Measurements from ENCODE around the gene PKD1L1. TPM values are rescaled to one million over a fixed set of nuclear protein-coding genes. Genes with fewer than 3 reads are reported as not detected.

PKD1L1 gene
- total RNA-seq, 1 experiment from 2014 or later, result 0.24 TPM

DNA sequence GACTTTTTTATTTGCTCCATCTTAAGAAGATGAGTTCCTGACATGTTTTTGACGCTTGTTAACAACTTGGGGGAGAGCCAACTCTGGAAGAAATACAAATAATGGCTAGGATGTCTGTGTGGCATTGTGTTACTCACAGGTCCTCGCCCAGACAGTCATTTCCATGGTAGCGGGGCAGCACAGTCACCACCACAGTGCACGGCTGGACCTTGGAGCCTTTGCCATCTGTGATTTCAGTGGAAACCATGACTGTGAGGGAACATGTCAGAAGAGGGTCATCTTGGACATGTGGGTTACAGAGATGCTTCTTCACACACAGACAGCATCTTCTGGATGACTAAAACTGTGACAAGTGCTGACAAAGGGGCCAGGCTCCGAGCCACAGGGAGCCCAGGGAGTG lies 74.5 kb downstream of the PKD1L1 start:
- no peak for DNase-seq
- Mint-ChIP-seq H3K27me3 (ENCODE audit: unreplicated experiment) (peaks cover 41% of the 10 kb centered on the region), H3K36me3 (ENCODE audit: insufficient read depth, unreplicated experiment) (no peaks in the 10 kb centered on the region), H3K27ac (ENCODE audit: unreplicated experiment) (no peak overlapping the region), H3K4me3 (ENCODE audit: low read depth, unreplicated experiment) (no peak overlapping the region), H3K4me1 (ENCODE audit: low read depth, unreplicated experiment) (no peaks in the 10 kb centered on the region), H3K9me3 (ENCODE audit: low read depth, unreplicated experiment) (no peaks in the 10 kb centered on the region)
- CTCF ChIA-PET, result no interaction called here
- no TSS peak for BruUV-seq (replicated peaks)
- TF ChIP-seq, protein P1, sequence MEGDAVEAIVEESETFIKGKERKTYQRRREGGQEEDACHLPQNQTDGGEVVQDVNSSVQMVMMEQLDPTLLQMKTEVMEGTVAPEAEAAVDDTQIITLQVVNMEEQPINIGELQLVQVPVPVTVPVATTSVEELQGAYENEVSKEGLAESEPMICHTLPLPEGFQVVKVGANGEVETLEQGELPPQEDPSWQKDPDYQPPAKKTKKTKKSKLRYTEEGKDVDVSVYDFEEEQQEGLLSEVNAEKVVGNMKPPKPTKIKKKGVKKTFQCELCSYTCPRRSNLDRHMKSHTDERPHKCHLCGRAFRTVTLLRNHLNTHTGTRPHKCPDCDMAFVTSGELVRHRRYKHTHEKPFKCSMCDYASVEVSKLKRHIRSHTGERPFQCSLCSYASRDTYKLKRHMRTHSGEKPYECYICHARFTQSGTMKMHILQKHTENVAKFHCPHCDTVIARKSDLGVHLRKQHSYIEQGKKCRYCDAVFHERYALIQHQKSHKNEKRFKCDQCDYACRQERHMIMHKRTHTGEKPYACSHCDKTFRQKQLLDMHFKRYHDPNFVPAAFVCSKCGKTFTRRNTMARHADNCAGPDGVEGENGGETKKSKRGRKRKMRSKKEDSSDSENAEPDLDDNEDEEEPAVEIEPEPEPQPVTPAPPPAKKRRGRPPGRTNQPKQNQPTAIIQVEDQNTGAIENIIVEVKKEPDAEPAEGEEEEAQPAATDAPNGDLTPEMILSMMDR (IDR thresholded peaks at IDR 0.05; ENCODE audit: unreplicated experiment), result no peak
- intact Hi-C loops (cut with micrococcal nuclease; ENCODE audit: unreplicated experiment), result no loop called here

DNA sequence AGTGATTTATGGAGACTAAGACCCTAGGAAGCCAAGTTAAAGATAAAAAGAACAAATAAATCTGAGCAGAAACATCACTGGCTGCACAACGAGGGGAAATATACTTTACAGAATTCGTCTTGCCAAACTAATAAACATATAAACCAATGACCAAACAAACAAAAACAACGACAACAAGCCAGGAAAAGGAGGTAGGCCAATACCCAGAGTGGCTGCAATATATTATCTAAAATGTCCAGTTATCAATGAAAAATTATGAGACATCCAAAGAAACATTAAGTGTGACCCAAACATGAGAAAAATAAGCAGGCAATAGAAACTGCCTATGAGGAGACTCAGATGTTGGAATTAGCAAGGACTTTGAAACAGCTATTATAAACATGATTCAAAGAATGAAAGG lies 81.0 kb downstream of the PKD1L1 start:
- Mint-ChIP-seq H3K4me3 (ENCODE audit: low read depth, unreplicated experiment) (no peak overlapping the region), H3K27ac (ENCODE audit: unreplicated experiment) (no peak overlapping the region), H3K9me3 (ENCODE audit: low read depth, unreplicated experiment) (no peaks in the 10 kb centered on the region), H3K4me1 (ENCODE audit: low read depth, unreplicated experiment) (no peaks in the 10 kb centered on the region), H3K36me3 (ENCODE audit: insufficient read depth, unreplicated experiment) (no peaks in the 10 kb centered on the region), H3K27me3 (ENCODE audit: unreplicated experiment) (peaks cover 12% of the 10 kb centered on the region)
- CTCF ChIA-PET, result no interaction called here
- TF ChIP-seq, protein P1 (IDR thresholded peaks at IDR 0.05; ENCODE audit: unreplicated experiment), result no peak
- intact Hi-C loops (cut with micrococcal nuclease; ENCODE audit: unreplicated experiment), result no loop called here
- no TSS peak for BruUV-seq (replicated peaks)
- no peak for DNase-seq

DNA sequence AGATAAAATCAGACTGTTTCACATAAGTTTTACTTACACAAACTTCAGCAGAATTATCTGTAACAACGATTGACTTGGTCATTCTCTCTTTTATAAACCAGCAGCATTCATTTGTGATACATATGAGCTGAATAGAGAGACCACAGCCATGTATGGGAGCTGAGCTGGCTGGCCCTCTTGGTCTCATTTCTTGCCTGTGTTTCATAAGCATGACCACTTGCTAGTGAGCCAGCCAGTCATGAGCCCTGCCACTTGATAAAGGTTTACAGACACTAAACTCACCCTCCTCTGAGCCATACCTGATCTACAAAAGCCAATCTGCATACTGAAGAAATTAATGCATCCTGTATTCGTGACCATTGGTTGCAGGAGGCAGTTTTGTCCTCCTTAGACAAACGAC lies 82.1 kb downstream of the PKD1L1 start:
- H3K27ac Mint-ChIP-seq (ENCODE audit: unreplicated experiment), result no peak overlapping the region
- TF ChIP-seq, protein P1 (IDR thresholded peaks at IDR 0.05; ENCODE audit: unreplicated experiment), result no peak
- H3K36me3 Mint-ChIP-seq (ENCODE audit: insufficient read depth, unreplicated experiment), result no peaks in the 10 kb centered on the region
- CTCF ChIA-PET, result no interaction called here
- no peaks in the 10 kb centered on the region for H3K4me1 Mint-ChIP-seq (ENCODE audit: low read depth, unreplicated experiment)
- DNase-seq, result no peak
- peaks cover 3% of the 10 kb centered on the region for H3K27me3 Mint-ChIP-seq (ENCODE audit: unreplicated experiment)
- no TSS peak for BruUV-seq (replicated peaks)
- no peak overlapping the region for H3K4me3 Mint-ChIP-seq (ENCODE audit: low read depth, unreplicated experiment)
- no peaks in the 10 kb centered on the region for H3K9me3 Mint-ChIP-seq (ENCODE audit: low read depth, unreplicated experiment)
- intact Hi-C loops (cut with micrococcal nuclease; ENCODE audit: unreplicated experiment), result no loop called here

DNA sequence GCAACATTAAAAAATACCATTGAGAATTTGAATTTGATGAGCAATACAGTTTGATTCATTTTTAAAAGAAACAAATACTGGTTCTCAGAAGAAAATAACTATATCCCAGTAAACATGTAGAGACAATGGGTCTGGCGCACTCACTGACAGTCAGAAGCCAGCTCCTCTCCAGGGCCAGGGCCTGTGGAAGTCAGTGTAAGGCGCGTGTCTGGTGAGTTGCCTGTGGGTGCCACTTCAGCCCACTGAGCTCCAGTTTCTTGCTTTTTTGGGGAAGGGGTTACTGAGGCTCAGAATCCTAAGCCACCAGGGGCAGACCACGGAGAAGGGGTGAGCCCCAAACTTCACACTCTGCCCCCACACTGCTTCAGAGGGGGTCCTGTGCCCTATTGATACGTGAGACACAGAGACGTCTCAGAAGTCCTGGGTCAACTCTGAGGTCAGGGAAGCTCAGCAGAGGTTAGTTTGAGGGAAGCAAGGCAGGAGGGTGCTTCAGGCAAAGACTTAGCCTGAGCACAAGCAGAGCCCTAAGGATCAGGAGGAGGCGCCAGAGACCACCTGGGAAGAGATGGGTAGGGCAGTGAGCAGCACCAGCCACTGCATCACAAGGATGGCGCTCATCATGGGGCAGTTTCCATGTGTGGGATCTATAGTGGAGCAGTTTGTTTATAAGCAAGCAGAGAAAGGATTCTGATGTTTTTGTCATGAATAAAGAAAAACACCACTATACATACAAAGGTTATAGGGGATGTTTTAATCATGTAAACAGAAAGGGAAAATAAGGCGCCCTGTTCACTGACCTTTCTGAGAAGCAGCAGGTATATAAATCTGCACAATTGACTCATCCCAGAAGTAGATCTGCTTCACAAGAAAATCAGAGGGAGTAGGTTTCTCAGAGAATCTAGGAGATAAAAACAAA lies 95.7 kb downstream of the PKD1L1 start:
- Mint-ChIP-seq H3K27ac (ENCODE audit: unreplicated experiment) (no peak overlapping the region), H3K27me3 (ENCODE audit: unreplicated experiment) (no peaks in the 10 kb centered on the region), H3K4me1 (ENCODE audit: low read depth, unreplicated experiment) (no peaks in the 10 kb centered on the region), H3K36me3 (ENCODE audit: insufficient read depth, unreplicated experiment) (no peaks in the 10 kb centered on the region), H3K4me3 (ENCODE audit: low read depth, unreplicated experiment) (no peak overlapping the region), H3K9me3 (ENCODE audit: low read depth, unreplicated experiment) (no peaks in the 10 kb centered on the region)
- CTCF ChIA-PET, result interaction anchor here (0.7 to 1.4 kb wide), 2 partner anchors 93 to 116 kb away, joined by 3 to 5 read pairs; no protein-coding TSS in a partner anchor
- intact Hi-C loops (cut with micrococcal nuclease; ENCODE audit: unreplicated experiment), result no loop called here
- no TSS peak for BruUV-seq (replicated peaks)
- peak; percentile 28 for DNase-seq
- TF ChIP-seq, protein P1 (IDR thresholded peaks at IDR 0.05; ENCODE audit: unreplicated experiment), result no peak

All from Calu3 (cell line).